H54 (cell line): ENCODE data around the gene GSG1L2.
"Not testable (repeated sequence)": the region's sequence is repeated elsewhere in the genome, so short reads cannot be mapped to it uniquely, and the experiment has no call there.

Source experiments
- DNase-seq: peaks from one replicate; pipeline ENCODE4 v3.0.0; 2011; ENCODE audit warnings: low spot score, mixed read lengths; ENCODE audit not compliant: insufficient read length
- FAIRE-seq: peaks from 3 replicates; lab custom pipeline; 2011; peaks lifted over from hg19 to GRCh38; lab: Jason Lieb, UNC
- POLR2A ChIP-seq: IDR thresholded peaks from 2 replicates; pipeline ENCODE4 v1.6.1; 2011; ENCODE audit warnings: low read depth, mild to moderate bottlenecking, low read length

Gene GSG1L2

GRCh38 chr17:9790889-9791876, 30.7 kb downstream of the GSG1L2 start, which contains the start of gene DHRS7C:
DHRS7C (minus strand) TSS chr17:9791592; CDS start chr17:9791284, 308 bp downstream.
- DNase-seq (no peak), FAIRE-seq (no peak)
- no peak for TF ChIP-seq POLR2A

- TF ChIP-seq POLR2A, result no peak
- DNase-seq, result no peak
- FAIRE-seq, result no peak
These were observed 31.6 kb downstream of the GSG1L2 start for GRCh38 chr17:9790316-9790715.

- DNase-seq (no peak), FAIRE-seq (no peak)
- no peak for TF ChIP-seq POLR2A
These were observed 33.3 kb downstream of the GSG1L2 start for GRCh38 chr17:9788601-9789000.

GRCh38 chr17:9784544-9784943, 37.3 kb downstream of the GSG1L2 start:
- DNase-seq, result no peak
- no peak for FAIRE-seq
- TF ChIP-seq POLR2A, result no peak

- not testable (repeated sequence) for DNase-seq, FAIRE-seq
These were observed 38.4 kb downstream of the GSG1L2 start for GRCh38 chr17:9783465-9783864.

- no peak for DNase-seq
- no peak for TF ChIP-seq POLR2A
- no peak for FAIRE-seq
These were observed 38.8 kb downstream of the GSG1L2 start for GRCh38 chr17:9783050-9783449.

GRCh38 chr17:9780552-9780951, 41.3 kb downstream of the GSG1L2 start:
- FAIRE-seq, result no peak
- no peak for DNase-seq

GRCh38 chr17:9776911-9777310, 45.0 kb downstream of the GSG1L2 start:
- TF ChIP-seq POLR2A, result no peak
- FAIRE-seq, result no peak
- no peak for DNase-seq

More at GRCh38 chr17:9780552-9780951, 41.3 kb downstream of the GSG1L2 start:
- TF ChIP-seq POLR2A, result no peak

GRCh38 chr17:9772658-9773057, 49.2 kb downstream of the GSG1L2 start:
- DNase-seq (no peak), FAIRE-seq (no peak)
- no peak for TF ChIP-seq POLR2A

GRCh38 chr17:9771465-9771864, 50.4 kb downstream of the GSG1L2 start:
- FAIRE-seq (no peak), DNase-seq (no peak)
- no peak for TF ChIP-seq POLR2A

- no peak for TF ChIP-seq POLR2A
- FAIRE-seq (no peak), DNase-seq (no peak)
These were observed 52.7 kb downstream of the GSG1L2 start for GRCh38 chr17:9769036-9769695.

GRCh38 chr17:9768381-9768934, 53.4 kb downstream of the GSG1L2 start:
- DNase-seq, result peak; percentile 36
- TF ChIP-seq POLR2A, result no peak
- no peak for FAIRE-seq

GRCh38 chr17:9767432-9767991, 54.4 kb downstream of the GSG1L2 start:
- TF ChIP-seq POLR2A, result no peak
- FAIRE-seq (no peak), DNase-seq (no peak)

- DNase-seq, result no peak
- FAIRE-seq, result no peak
- TF ChIP-seq POLR2A, result no peak
These were observed 54.9 kb downstream of the GSG1L2 start for GRCh38 chr17:9766970-9767369.
